Activated naive CD8-positive, alpha-beta T cell treated with anti-CD3 and anti-CD28 coated beads, Interleukin-2, amount 50 U/mL, for 24 hours (primary cell): ENCODE data around the gene SEPTIN8.

ENCODE experiments used
- ATAC-seq: fragments of 150-1000 bp; cut with Tn5 transposase; one replicate; pipeline ENCODE4 v1.10.0; 2021
- DNase-seq: peaks from one replicate; pipeline ENCODE4 v3.0.0; 2021
- H3K27ac Mint-ChIP-seq: one replicate; pipeline ENCODE4 v1.8.0; 2021; ENCODE audit warnings: mild to moderate bottlenecking, mixed read lengths
- H3K27me3 Mint-ChIP-seq: one replicate; pipeline ENCODE4 v1.8.0; 2021; ENCODE audit warnings: mixed read lengths
- H3K36me3 Mint-ChIP-seq: one replicate; pipeline ENCODE4 v1.8.0; 2021; ENCODE audit warnings: low read depth, mixed read lengths
- H3K4me1 Mint-ChIP-seq: one replicate; pipeline ENCODE4 v1.8.0; 2021; ENCODE audit warnings: mixed read lengths
- H3K4me3 Mint-ChIP-seq: one replicate; pipeline ENCODE4 v1.8.0; 2021; ENCODE audit warnings: mild to moderate bottlenecking, moderate library complexity, mixed read lengths
- H3K9me3 Mint-ChIP-seq: one replicate; pipeline ENCODE4 v1.8.0; 2021; ENCODE audit warnings: mixed read lengths

SEPTIN8 gene

GRCh38 chr5:132759114-132760048 lies 17.7 kb downstream of the SEPTIN8 start:
- DNase-seq (no peak), ATAC-seq (no peak)
- Mint-ChIP-seq H3K4me1 (peaks cover 5% of the 10 kb centered on the region), H3K4me3 (no peak overlapping the region), H3K36me3 (peaks cover 3% of the 10 kb centered on the region), H3K9me3 (no peaks in the 10 kb centered on the region), H3K27ac (no peak overlapping the region), H3K27me3 (no peaks in the 10 kb centered on the region)

- DNase-seq, result no peak
- ATAC-seq, result no peak
- Mint-ChIP-seq H3K4me1 (peaks cover 7% of the 10 kb centered on the region), H3K27me3 (no peaks in the 10 kb centered on the region), H3K9me3 (no peaks in the 10 kb centered on the region), H3K4me3 (no peak overlapping the region), H3K36me3 (peaks cover 2% of the 10 kb centered on the region), H3K27ac (no peak overlapping the region)
Observed at GRCh38 chr5:132758451-132758850, 18.6 kb downstream of the SEPTIN8 start.

GRCh38 chr5:132756542-132756941 lies 20.5 kb downstream of the SEPTIN8 start:
- no peak overlapping the region for H3K27ac Mint-ChIP-seq
- H3K4me1 Mint-ChIP-seq, result peaks cover 15% of the 10 kb centered on the region
- no peak for DNase-seq
- H3K4me3 Mint-ChIP-seq, result no peak overlapping the region
- peaks cover 2% of the 10 kb centered on the region for H3K36me3 Mint-ChIP-seq
- no peak for ATAC-seq
- no peaks in the 10 kb centered on the region for H3K9me3 Mint-ChIP-seq
- H3K27me3 Mint-ChIP-seq, result no peaks in the 10 kb centered on the region

- Mint-ChIP-seq H3K4me3 (no peak overlapping the region), H3K27ac (no peak overlapping the region), H3K27me3 (no peaks in the 10 kb centered on the region), H3K4me1 (peaks cover 28% of the 10 kb centered on the region), H3K36me3 (no peaks in the 10 kb centered on the region), H3K9me3 (no peaks in the 10 kb centered on the region)
- ATAC-seq (no peak), DNase-seq (no peak)
Observed at GRCh38 chr5:132754947-132755346, 22.1 kb downstream of the SEPTIN8 start.

- no peak for ATAC-seq
Observed at GRCh38 chr5:132754111-132754510, 22.9 kb downstream of the SEPTIN8 start.

GRCh38 chr5:132753135-132753987 lies 23.7 kb downstream of the SEPTIN8 start:
- DNase-seq (no peak), ATAC-seq (peak; percentile 54)
- Mint-ChIP-seq H3K9me3 (no peaks in the 10 kb centered on the region), H3K36me3 (no peaks in the 10 kb centered on the region), H3K27me3 (peaks cover 3% of the 10 kb centered on the region), H3K27ac (no peak overlapping the region), H3K4me1 (peaks cover 29% of the 10 kb centered on the region), H3K4me3 (no peak overlapping the region)

More at GRCh38 chr5:132754111-132754510, 22.9 kb downstream of the SEPTIN8 start:
- no peaks in the 10 kb centered on the region for H3K9me3 Mint-ChIP-seq
- no peak overlapping the region for H3K4me3 Mint-ChIP-seq
- no peak for DNase-seq
- no peaks in the 10 kb centered on the region for H3K27me3 Mint-ChIP-seq
- no peaks in the 10 kb centered on the region for H3K36me3 Mint-ChIP-seq
- peaks cover 28% of the 10 kb centered on the region for H3K4me1 Mint-ChIP-seq
- no peak overlapping the region for H3K27ac Mint-ChIP-seq

GRCh38 chr5:132752581-132753125 lies 24.4 kb downstream of the SEPTIN8 start:
- no peaks in the 10 kb centered on the region for H3K36me3 Mint-ChIP-seq
- DNase-seq (no peak), ATAC-seq (no peak)
- no peak overlapping the region for H3K27ac Mint-ChIP-seq
- no peaks in the 10 kb centered on the region for H3K9me3 Mint-ChIP-seq
- no peak overlapping the region for H3K4me3 Mint-ChIP-seq
- peaks cover 5% of the 10 kb centered on the region for H3K27me3 Mint-ChIP-seq
- H3K4me1 Mint-ChIP-seq, result peaks cover 31% of the 10 kb centered on the region

GRCh38 chr5:132751971-132752580 lies 25.0 kb downstream of the SEPTIN8 start:
- DNase-seq (no peak), ATAC-seq (no peak)
- Mint-ChIP-seq H3K9me3 (no peaks in the 10 kb centered on the region), H3K4me3 (no peak overlapping the region), H3K4me1 (peaks cover 31% of the 10 kb centered on the region), H3K27ac (peak overlapping the region; percentile 49), H3K27me3 (peaks cover 5% of the 10 kb centered on the region), H3K36me3 (no peaks in the 10 kb centered on the region)

- H3K4me1 Mint-ChIP-seq, result peaks cover 34% of the 10 kb centered on the region
- H3K4me3 Mint-ChIP-seq, result no peak overlapping the region
- peaks cover 5% of the 10 kb centered on the region for H3K27me3 Mint-ChIP-seq
- peak overlapping the region; percentile 29 for H3K27ac Mint-ChIP-seq
- no peak for DNase-seq
- peak; percentile 20 for ATAC-seq
- H3K36me3 Mint-ChIP-seq, result no peaks in the 10 kb centered on the region
- no peaks in the 10 kb centered on the region for H3K9me3 Mint-ChIP-seq
Observed at GRCh38 chr5:132751444-132751843, 25.6 kb downstream of the SEPTIN8 start.

- no peak for ATAC-seq
- Mint-ChIP-seq H3K9me3 (no peaks in the 10 kb centered on the region), H3K27ac (peak overlapping the region; percentile 13), H3K27me3 (peaks cover 12% of the 10 kb centered on the region), H3K4me3 (no peak overlapping the region), H3K36me3 (no peaks in the 10 kb centered on the region), H3K4me1 (peaks cover 36% of the 10 kb centered on the region)
- no peak for DNase-seq
Observed at GRCh38 chr5:132750471-132751230, 26.4 kb downstream of the SEPTIN8 start.

- H3K4me1 Mint-ChIP-seq, result peaks cover 31% of the 10 kb centered on the region
- no peak overlapping the region for H3K27ac Mint-ChIP-seq
- peaks cover 18% of the 10 kb centered on the region for H3K27me3 Mint-ChIP-seq
- ATAC-seq, result no peak
- DNase-seq, result no peak
- H3K4me3 Mint-ChIP-seq, result no peak overlapping the region
- H3K36me3 Mint-ChIP-seq, result no peaks in the 10 kb centered on the region
- H3K9me3 Mint-ChIP-seq, result no peaks in the 10 kb centered on the region
Observed at GRCh38 chr5:132749506-132749905, 27.5 kb downstream of the SEPTIN8 start.

GRCh38 chr5:132748522-132749000 lies 28.5 kb downstream of the SEPTIN8 start:
- H3K27ac Mint-ChIP-seq, result no peak overlapping the region
- ATAC-seq, result no peak
- peaks cover 19% of the 10 kb centered on the region for H3K27me3 Mint-ChIP-seq
- H3K4me3 Mint-ChIP-seq, result peak overlapping the region; percentile 24
- DNase-seq, result no peak
- H3K9me3 Mint-ChIP-seq, result no peaks in the 10 kb centered on the region
- H3K4me1 Mint-ChIP-seq, result peaks cover 30% of the 10 kb centered on the region
- H3K36me3 Mint-ChIP-seq, result no peaks in the 10 kb centered on the region

- Mint-ChIP-seq H3K27ac (no peak overlapping the region), H3K4me3 (peak overlapping the region; percentile 24), H3K27me3 (peaks cover 22% of the 10 kb centered on the region), H3K36me3 (no peaks in the 10 kb centered on the region), H3K9me3 (no peaks in the 10 kb centered on the region), H3K4me1 (peaks cover 27% of the 10 kb centered on the region)
- ATAC-seq (peak; percentile 18), DNase-seq (peak; percentile 31)
Observed at GRCh38 chr5:132747616-132748440, 29.2 kb downstream of the SEPTIN8 start.
